ENCODE results near the gene AANAT.

Gene AANAT

GRCh38 chr17:76467366-76467765 is at the start of gene AANAT:
Gene AANAT (plus strand): TSS chr17:76467603. CDS start chr17:76468747, 1,144 bp downstream.
- H3K4me3 ChIP-seq (ENCODE audit: low read depth, low read length): no peak within 1 kb of the TSS
- DNase-seq (ENCODE audit: low read depth): no peak

GRCh38 chr17:76419576-76420260 is 47.7 kb upstream of the AANAT start:
- no peak for DNase-seq (ENCODE audit: low read depth)

GRCh38 chr17:76420356-76421043 is 46.9 kb upstream of the AANAT start:
- DNase-seq (ENCODE audit: low read depth): no peak
- H3K4me3 ChIP-seq (ENCODE audit: low read depth, low read length): no peak overlapping the region

More at GRCh38 chr17:76419576-76420260, 47.7 kb upstream of the AANAT start:
- H3K4me3 ChIP-seq (ENCODE audit: low read depth, low read length): no peak overlapping the region

- no peak for DNase-seq (ENCODE audit: low read depth)
- H3K4me3 ChIP-seq (ENCODE audit: low read depth, low read length): no peak overlapping the region
Measured at GRCh38 chr17:76421044-76421407, 46.4 kb upstream of the AANAT start.

- H3K4me3 ChIP-seq (ENCODE audit: low read depth, low read length): no peak overlapping the region
- DNase-seq (ENCODE audit: low read depth): no peak
Measured at GRCh38 chr17:76422406-76422805, 45.0 kb upstream of the AANAT start.

- no peak for DNase-seq (ENCODE audit: low read depth)
- H3K4me3 ChIP-seq (ENCODE audit: low read depth, low read length): no peak overlapping the region
Measured at GRCh38 chr17:76422860-76423259, 44.5 kb upstream of the AANAT start.

- no peak for DNase-seq (ENCODE audit: low read depth)
- no peak overlapping the region for H3K4me3 ChIP-seq (ENCODE audit: low read depth, low read length)
Measured at GRCh38 chr17:76426853-76427252, 40.5 kb upstream of the AANAT start.

- peak; percentile 53 for DNase-seq (ENCODE audit: low read depth)
- H3K4me3 ChIP-seq (ENCODE audit: low read depth, low read length): no peak overlapping the region
Measured at GRCh38 chr17:76427501-76428231, 39.7 kb upstream of the AANAT start.

- H3K4me3 ChIP-seq (ENCODE audit: low read depth, low read length): no peak overlapping the region
- no peak for DNase-seq (ENCODE audit: low read depth)
Measured at GRCh38 chr17:76428511-76428910, 38.9 kb upstream of the AANAT start.

- DNase-seq (ENCODE audit: low read depth): no peak
- H3K4me3 ChIP-seq (ENCODE audit: low read depth, low read length): no peak overlapping the region
Measured at GRCh38 chr17:76431509-76431908, 35.9 kb upstream of the AANAT start.

- no peak overlapping the region for H3K4me3 ChIP-seq (ENCODE audit: low read depth, low read length)
- DNase-seq (ENCODE audit: low read depth): no peak
Measured at GRCh38 chr17:76432004-76432403, 35.4 kb upstream of the AANAT start.

GRCh38 chr17:76432712-76433336 is 34.6 kb upstream of the AANAT start:
- H3K4me3 ChIP-seq (ENCODE audit: low read depth, low read length): no peak overlapping the region
- DNase-seq (ENCODE audit: low read depth): no peak

GRCh38 chr17:76433693-76434092 is 33.7 kb upstream of the AANAT start:
- DNase-seq (ENCODE audit: low read depth): no peak
- H3K4me3 ChIP-seq (ENCODE audit: low read depth, low read length): no peak overlapping the region

GRCh38 chr17:76434870-76435269 is 32.5 kb upstream of the AANAT start:
- no peak overlapping the region for H3K4me3 ChIP-seq (ENCODE audit: low read depth, low read length)
- DNase-seq (ENCODE audit: low read depth): no peak

- DNase-seq (ENCODE audit: low read depth): no peak
- H3K4me3 ChIP-seq (ENCODE audit: low read depth, low read length): no peak overlapping the region
Measured at GRCh38 chr17:76435751-76436150, 31.7 kb upstream of the AANAT start.

GRCh38 chr17:76437467-76438402 is 29.7 kb upstream of the AANAT start:
- H3K4me3 ChIP-seq (ENCODE audit: low read depth, low read length): no peak overlapping the region
- no peak for DNase-seq (ENCODE audit: low read depth)

GRCh38 chr17:76438906-76439305 is 28.5 kb upstream of the AANAT start:
- H3K4me3 ChIP-seq (ENCODE audit: low read depth, low read length): no peak overlapping the region
- no peak for DNase-seq (ENCODE audit: low read depth)

- no peak for DNase-seq (ENCODE audit: low read depth)
- H3K4me3 ChIP-seq (ENCODE audit: low read depth, low read length): no peak overlapping the region
Measured at GRCh38 chr17:76439314-76439928, 28.0 kb upstream of the AANAT start.
